Transverse colon (tissue), 3 donors: ENCODE results near the gene MESP2.

ENCODE experiments used
- EP300 ChIP-seq: sonication (generic); formaldehyde crosslinking; IDR thresholded peaks from one replicate; pipeline ENCODE4 v1.6.1; 2017; ENCODE audit warnings: antibody characterized with exemption, low read depth
- TF ChIP-seq, protein P1 (sequence below), 5 experiments: fragments of 200-600 bp in 3 of 5; fragments of 450-650 bp in 2 of 5; sonication (generic) in 3 of 5; IDR thresholded peaks; 1 replicate in 2 of 5; 2 replicates in 3 of 5; pipeline ENCODE4 v1.5.1; 2016 to 2017; ENCODE audit warnings: antibody characterized with exemption in 5 of 5, inconsistent platforms in 3 of 5, mild to moderate bottlenecking in 2 of 5, moderate library complexity in 1 of 5

DNA sequence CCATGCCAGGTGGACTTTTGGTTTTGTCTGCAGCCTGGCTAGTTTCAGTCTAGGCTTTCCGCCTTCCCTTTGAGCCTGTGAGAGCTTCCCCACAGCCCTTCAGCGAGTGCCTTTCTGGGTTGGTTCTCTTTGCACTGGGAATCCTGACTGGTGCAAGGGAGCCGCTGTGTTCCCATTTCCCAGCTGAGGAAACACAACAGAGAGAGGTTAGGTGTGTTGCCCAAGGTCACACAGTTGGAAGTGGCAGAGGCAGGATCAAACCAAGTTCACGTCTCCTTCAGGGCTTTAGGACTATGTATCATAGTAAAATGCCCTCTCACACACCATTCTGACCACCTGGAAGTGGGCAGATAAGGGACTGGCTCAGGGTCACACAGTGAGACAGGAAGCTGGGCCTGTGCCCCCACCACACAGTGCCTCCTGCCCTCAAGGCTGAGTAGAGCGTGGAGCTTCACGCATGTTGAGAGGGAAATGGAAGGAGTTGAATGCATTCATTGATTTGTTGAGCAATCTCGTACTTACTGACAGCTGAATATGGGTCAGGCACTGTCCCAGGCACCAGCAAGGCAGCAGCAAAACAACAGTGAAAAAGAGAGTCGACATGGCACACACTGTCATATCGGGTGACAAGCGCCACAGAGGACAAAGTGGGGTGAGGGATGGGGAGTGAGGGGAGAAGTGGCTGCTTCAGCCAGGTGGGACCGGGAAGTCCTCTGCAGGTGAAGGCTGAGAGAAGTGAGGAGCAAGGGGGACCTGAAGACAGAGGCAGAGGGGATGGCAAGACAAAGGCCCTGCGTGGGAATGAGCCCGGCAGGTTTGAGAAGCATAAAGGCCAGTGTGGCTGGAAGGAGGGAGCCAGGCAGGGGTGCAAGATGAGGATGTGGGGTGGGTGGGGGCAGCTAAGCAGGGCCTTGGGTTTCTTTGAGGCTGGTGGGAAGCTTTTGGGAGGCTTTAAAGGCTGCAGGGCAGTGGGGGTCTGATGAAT is 50.8 kb downstream of the MESP2 start:
- TF ChIP-seq EP300, result no peak
- TF ChIP-seq, protein P1, sequence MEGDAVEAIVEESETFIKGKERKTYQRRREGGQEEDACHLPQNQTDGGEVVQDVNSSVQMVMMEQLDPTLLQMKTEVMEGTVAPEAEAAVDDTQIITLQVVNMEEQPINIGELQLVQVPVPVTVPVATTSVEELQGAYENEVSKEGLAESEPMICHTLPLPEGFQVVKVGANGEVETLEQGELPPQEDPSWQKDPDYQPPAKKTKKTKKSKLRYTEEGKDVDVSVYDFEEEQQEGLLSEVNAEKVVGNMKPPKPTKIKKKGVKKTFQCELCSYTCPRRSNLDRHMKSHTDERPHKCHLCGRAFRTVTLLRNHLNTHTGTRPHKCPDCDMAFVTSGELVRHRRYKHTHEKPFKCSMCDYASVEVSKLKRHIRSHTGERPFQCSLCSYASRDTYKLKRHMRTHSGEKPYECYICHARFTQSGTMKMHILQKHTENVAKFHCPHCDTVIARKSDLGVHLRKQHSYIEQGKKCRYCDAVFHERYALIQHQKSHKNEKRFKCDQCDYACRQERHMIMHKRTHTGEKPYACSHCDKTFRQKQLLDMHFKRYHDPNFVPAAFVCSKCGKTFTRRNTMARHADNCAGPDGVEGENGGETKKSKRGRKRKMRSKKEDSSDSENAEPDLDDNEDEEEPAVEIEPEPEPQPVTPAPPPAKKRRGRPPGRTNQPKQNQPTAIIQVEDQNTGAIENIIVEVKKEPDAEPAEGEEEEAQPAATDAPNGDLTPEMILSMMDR (IDR thresholded peaks at IDR 0.05), result no peak
